MM.1S (cell line): ENCODE measurements around the gene CCL13.
"Not testable (repeated sequence)": the region's sequence is repeated elsewhere in the genome, so short reads cannot be mapped to it uniquely, and the experiment has no call there.

Source experiments
- DNase-seq: peaks from one replicate; pipeline ENCODE4 v3.0.0-alpha.2; 2015
- H2AFZ ChIP-seq: fragments of 300-600 bp; sonication (generic); 2 replicates; pipeline ENCODE4 v1.6.0; 2016; ENCODE audit warnings: antibody characterized with exemption, low read length
- H3F3A ChIP-seq: fragments of 300-600 bp; sonication (generic); 2 replicates; pipeline ENCODE4 v1.6.1; 2016; ENCODE audit warnings: mild to moderate bottlenecking, antibody characterized with exemption, low read length, moderate library complexity, mixed read lengths; ENCODE audit not compliant: insufficient read depth
- H3K27ac ChIP-seq: fragments of 300-600 bp; sonication (generic); 2 replicates; pipeline ENCODE4 v1.5.1; 2016; ENCODE audit warnings: mild to moderate bottlenecking, low read length
- H3K27me3 ChIP-seq: fragments of 300-600 bp; sonication (generic); replicated peaks from 2 replicates; pipeline ENCODE4 v1.6.0; 2016; ENCODE audit warnings: low read length; ENCODE audit not compliant: insufficient read depth
- H3K36me3 ChIP-seq: fragments of 300-600 bp; sonication (generic); replicated peaks from 2 replicates; pipeline ENCODE4 v1.6.1; 2016; ENCODE audit warnings: mild to moderate bottlenecking, low read length, mixed read lengths; ENCODE audit not compliant: insufficient read depth
- H3K4me1 ChIP-seq: fragments of 300-600 bp; sonication (generic); 2 replicates; pipeline ENCODE4 v1.6.1; 2016; ENCODE audit warnings: low read length, mixed read lengths
- H3K4me2 ChIP-seq: fragments of 300-600 bp; sonication (generic); 2 replicates; pipeline ENCODE4 v1.6.0; 2016; ENCODE audit warnings: low read depth, low read length
- H3K4me3 ChIP-seq: fragments of 300-600 bp; sonication (generic); 2 replicates; pipeline ENCODE4 v1.5.1; 2016; ENCODE audit warnings: low read length, mixed read lengths
- H3K79me2 ChIP-seq: fragments of 300-600 bp; sonication (generic); 2 replicates; pipeline ENCODE4 v1.6.1; 2016; ENCODE audit warnings: mixed run types, low read length, mixed read lengths
- H3K9ac ChIP-seq: fragments of 300-600 bp; sonication (generic); 2 replicates; pipeline ENCODE4 v1.6.1; 2016; ENCODE audit warnings: low read length, mixed read lengths
- H3K9me2 ChIP-seq: fragments of 300-600 bp; sonication (generic); replicated peaks from 2 replicates; pipeline ENCODE4 v1.6.1; 2016; ENCODE audit warnings: mild to moderate bottlenecking, low read length, mixed read lengths; ENCODE audit not compliant: insufficient read depth
- H3K9me3 ChIP-seq: fragments of 300-600 bp; sonication (generic); replicated peaks from 2 replicates; pipeline ENCODE4 v1.6.1; 2016; ENCODE audit warnings: mild to moderate bottlenecking, low read length, mixed read lengths; ENCODE audit not compliant: insufficient read depth
- H4K20me1 ChIP-seq: fragments of 300-600 bp; sonication (generic); 2 replicates; pipeline ENCODE4 v1.6.1; 2016; ENCODE audit warnings: mild to moderate bottlenecking, low read length, moderate library complexity, mixed read lengths; ENCODE audit not compliant: insufficient read depth
- CTCF ChIP-seq: fragments of 300-600 bp; sonication (generic); IDR thresholded peaks from 2 replicates; pipeline ENCODE4 v1.5.1; 2016; ENCODE audit warnings: antibody characterized with exemption, low read length, mixed read lengths
- EZH2 ChIP-seq: fragments of 300-600 bp; sonication (generic); optimal IDR thresholded peaks from 2 replicates; pipeline ENCODE3; 2017; ENCODE audit warnings: low read depth, mild to moderate bottlenecking, antibody characterized with exemption, low read length, mixed read lengths
- EZH2phosphoT487 ChIP-seq: fragments of 300-600 bp; sonication (generic); IDR thresholded peaks from 2 replicates; pipeline ENCODE4 v1.6.1; 2018; ENCODE audit warnings: antibody characterized with exemption, low read length

Gene CCL13

GRCh38 chr17:34318474-34318873 is 37.8 kb upstream of the CCL13 start:
- H3K4me2 ChIP-seq, result no peak overlapping the region
- peak; percentile 41 for DNase-seq
- H4K20me1 ChIP-seq, result no peaks in the 10 kb centered on the region
- H3F3A ChIP-seq, result no peaks in the 10 kb centered on the region
- TF ChIP-seq EZH2 (no peak), EZH2phosphoT487 (no peak), CTCF (peak; percentile 42)
- no peaks in the 10 kb centered on the region for H3K27me3 ChIP-seq
- no peak overlapping the region for H3K9ac ChIP-seq
- H3K36me3 ChIP-seq, result no peaks in the 10 kb centered on the region
- no peaks in the 10 kb centered on the region for H3K9me2 ChIP-seq
- no peaks in the 10 kb centered on the region for H3K79me2 ChIP-seq
- no peak overlapping the region for H3K4me3 ChIP-seq
- H2AFZ ChIP-seq, result no peak overlapping the region
- H3K27ac ChIP-seq, result no peak overlapping the region
- no peaks in the 10 kb centered on the region for H3K9me3 ChIP-seq
- H3K4me1 ChIP-seq, result peaks cover 11% of the 10 kb centered on the region

- H4K20me1 ChIP-seq, result no peaks in the 10 kb centered on the region
- TF ChIP-seq CTCF, result no peak
- TF ChIP-seq EZH2phosphoT487, result no peak
- TF ChIP-seq EZH2, result no peak
- DNase-seq, result no peak
- H3K9me3 ChIP-seq, result no peaks in the 10 kb centered on the region
- no peaks in the 10 kb centered on the region for H3F3A ChIP-seq
- no peak within 1 kb of the TSS for H2AFZ ChIP-seq
- H3K4me1 ChIP-seq, result peaks cover 6% of the 10 kb centered on the region
- no peaks in the 10 kb centered on the region for H3K36me3 ChIP-seq
- H3K9me2 ChIP-seq, result no peaks in the 10 kb centered on the region
- H3K4me2 ChIP-seq, result no peak within 1 kb of the TSS
- H3K27me3 ChIP-seq, result no peaks in the 10 kb centered on the region
- no peaks in the 10 kb centered on the region for H3K79me2 ChIP-seq
- no peak within 1 kb of the TSS for H3K9ac ChIP-seq
- H3K27ac ChIP-seq, result no peak within 1 kb of the TSS
- no peak within 1 kb of the TSS for H3K4me3 ChIP-seq
Observed at GRCh38 chr17:34319039-34319483, 37.2 kb upstream of the CCL13 start, which contains the start of gene CCL8. Gene CCL8 (plus strand): TSS chr17:34319435. CDS start chr17:34319502, 67 bp downstream.

GRCh38 chr17:34321964-34322363 is 34.3 kb upstream of the CCL13 start:
- H3K79me2 ChIP-seq, result no peaks in the 10 kb centered on the region
- H3K4me2 ChIP-seq, result no peak overlapping the region
- H3K9me3 ChIP-seq, result no peaks in the 10 kb centered on the region
- H3K27me3 ChIP-seq, result no peaks in the 10 kb centered on the region
- no peaks in the 10 kb centered on the region for H3F3A ChIP-seq
- no peaks in the 10 kb centered on the region for H3K4me1 ChIP-seq
- H3K36me3 ChIP-seq, result no peaks in the 10 kb centered on the region
- no peak for TF ChIP-seq EZH2
- no peak for TF ChIP-seq CTCF
- no peak for TF ChIP-seq EZH2phosphoT487
- H4K20me1 ChIP-seq, result no peaks in the 10 kb centered on the region
- no peak overlapping the region for H3K27ac ChIP-seq
- H3K4me3 ChIP-seq, result no peak overlapping the region
- no peak overlapping the region for H2AFZ ChIP-seq
- no peak for DNase-seq
- H3K9ac ChIP-seq, result no peak overlapping the region
- H3K9me2 ChIP-seq, result no peaks in the 10 kb centered on the region

- not testable (repeated sequence) for H3K9me3 ChIP-seq, H3K9me2 ChIP-seq, H3K4me1 ChIP-seq, H3F3A ChIP-seq, H3K27ac ChIP-seq, H4K20me1 ChIP-seq, H2AFZ ChIP-seq, DNase-seq, H3K4me3 ChIP-seq, H3K4me2 ChIP-seq, H3K27me3 ChIP-seq, H3K36me3 ChIP-seq, H3K79me2 ChIP-seq, H3K9ac ChIP-seq
Observed at GRCh38 chr17:34327580-34327979, 28.7 kb upstream of the CCL13 start.
